ENCODE measurements around the gene NPHP4.

NPHP4 gene

GRCh38 chr1:5992026-5992813 lies at the start of gene NPHP4:
TSS of gene NPHP4 (minus strand) at chr1:5992425. CDS start at chr1:5986289, 6,136 bp downstream.
- peak; percentile 98 to 99 for DNase-seq (ENCODE audit: low read depth in 2 of 2)

- DNase-seq (ENCODE audit: low read depth in 2 of 2), result no peak
These were observed 49.3 kb upstream of the NPHP4 start for GRCh38 chr1:6041432-6042062.

- no peak for DNase-seq (ENCODE audit: low read depth in 2 of 2)
These were observed 48.7 kb upstream of the NPHP4 start for GRCh38 chr1:6040861-6041415.

GRCh38 chr1:6040444-6040843 lies 48.2 kb upstream of the NPHP4 start:
- DNase-seq (ENCODE audit: low read depth in 2 of 2), result no peak

- no peak for DNase-seq (ENCODE audit: low read depth in 2 of 2)
These were observed 46.8 kb upstream of the NPHP4 start for GRCh38 chr1:6039031-6039430.

GRCh38 chr1:6038603-6039002 lies 46.4 kb upstream of the NPHP4 start:
- no peak for DNase-seq (ENCODE audit: low read depth in 2 of 2)

- DNase-seq (ENCODE audit: low read depth in 2 of 2), result no peak
These were observed 45.1 kb upstream of the NPHP4 start for GRCh38 chr1:6037338-6037762.

- no peak for DNase-seq (ENCODE audit: low read depth in 2 of 2)
These were observed 43.5 kb upstream of the NPHP4 start for GRCh38 chr1:6035719-6036118.

- no peak for DNase-seq (ENCODE audit: low read depth in 2 of 2)
These were observed 43.1 kb upstream of the NPHP4 start for GRCh38 chr1:6035303-6035702.

- no peak for DNase-seq (ENCODE audit: low read depth in 2 of 2)
These were observed 42.5 kb upstream of the NPHP4 start for GRCh38 chr1:6034750-6035096.

GRCh38 chr1:6033986-6034749 lies 41.9 kb upstream of the NPHP4 start:
- peak in 1 of 2 donors; percentile 18 for DNase-seq (ENCODE audit: low read depth in 2 of 2)

- no peak for DNase-seq (ENCODE audit: low read depth in 2 of 2)
These were observed 40.9 kb upstream of the NPHP4 start for GRCh38 chr1:6033124-6033523.

- DNase-seq (ENCODE audit: low read depth in 2 of 2), result no peak
These were observed 38.5 kb upstream of the NPHP4 start for GRCh38 chr1:6030547-6031261.

GRCh38 chr1:6030132-6030531 lies 37.9 kb upstream of the NPHP4 start:
- DNase-seq (ENCODE audit: low read depth in 2 of 2), result no peak

- DNase-seq (ENCODE audit: low read depth in 2 of 2), result no peak
These were observed 37.1 kb upstream of the NPHP4 start for GRCh38 chr1:6029351-6029750.

- DNase-seq (ENCODE audit: low read depth in 2 of 2), result peak; percentile 33 to 39
These were observed 36.0 kb upstream of the NPHP4 start for GRCh38 chr1:6028042-6028850.

GRCh38 chr1:6027591-6027990 lies 35.4 kb upstream of the NPHP4 start:
- DNase-seq (ENCODE audit: low read depth in 2 of 2), result no peak

GRCh38 chr1:6026095-6026809 lies 34.0 kb upstream of the NPHP4 start:
- DNase-seq (ENCODE audit: low read depth in 2 of 2), result peak; percentile 86 to 93

GRCh38 chr1:6025269-6026094 lies 33.3 kb upstream of the NPHP4 start:
- DNase-seq (ENCODE audit: low read depth in 2 of 2), result no peak

Measured in activated CD4-positive, alpha-beta T cell treated with anti-CD3 and anti-CD28 coated beads for 24 hours (primary cell).